ENCODE data around the gene BLID.

DNA sequence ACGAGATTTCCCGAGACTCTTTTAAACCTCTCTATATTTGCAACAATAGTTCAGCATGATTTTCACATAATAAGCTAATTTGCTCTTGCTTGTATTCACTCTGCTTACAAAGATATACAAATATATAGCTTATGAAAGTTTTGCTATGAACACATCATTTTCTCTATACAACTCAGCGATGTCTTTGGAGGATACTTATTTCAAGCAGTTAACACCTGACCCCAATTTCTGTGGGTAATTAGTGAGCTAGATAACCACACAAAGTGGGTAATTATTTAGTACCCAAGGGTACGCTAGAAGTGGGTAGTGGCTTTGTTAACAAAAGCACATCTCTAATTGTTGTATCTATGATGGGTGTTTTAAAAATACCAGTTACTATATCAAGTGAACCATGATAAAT lies 12.3 kb downstream of the BLID start:
- TF ChIP-seq, protein P1, sequence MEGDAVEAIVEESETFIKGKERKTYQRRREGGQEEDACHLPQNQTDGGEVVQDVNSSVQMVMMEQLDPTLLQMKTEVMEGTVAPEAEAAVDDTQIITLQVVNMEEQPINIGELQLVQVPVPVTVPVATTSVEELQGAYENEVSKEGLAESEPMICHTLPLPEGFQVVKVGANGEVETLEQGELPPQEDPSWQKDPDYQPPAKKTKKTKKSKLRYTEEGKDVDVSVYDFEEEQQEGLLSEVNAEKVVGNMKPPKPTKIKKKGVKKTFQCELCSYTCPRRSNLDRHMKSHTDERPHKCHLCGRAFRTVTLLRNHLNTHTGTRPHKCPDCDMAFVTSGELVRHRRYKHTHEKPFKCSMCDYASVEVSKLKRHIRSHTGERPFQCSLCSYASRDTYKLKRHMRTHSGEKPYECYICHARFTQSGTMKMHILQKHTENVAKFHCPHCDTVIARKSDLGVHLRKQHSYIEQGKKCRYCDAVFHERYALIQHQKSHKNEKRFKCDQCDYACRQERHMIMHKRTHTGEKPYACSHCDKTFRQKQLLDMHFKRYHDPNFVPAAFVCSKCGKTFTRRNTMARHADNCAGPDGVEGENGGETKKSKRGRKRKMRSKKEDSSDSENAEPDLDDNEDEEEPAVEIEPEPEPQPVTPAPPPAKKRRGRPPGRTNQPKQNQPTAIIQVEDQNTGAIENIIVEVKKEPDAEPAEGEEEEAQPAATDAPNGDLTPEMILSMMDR (IDR thresholded peaks at IDR 0.05), result no peak
- no peak for TF ChIP-seq POLR2AphosphoS5 (IDR thresholded peaks at IDR 0.05)

All from suprapubic skin (tissue), 3 donors.